Measurements from ENCODE around the gene OXCT1. TPM values are rescaled to one million over a fixed set of nuclear protein-coding genes. Genes with fewer than 3 reads are reported as not detected.
"Not testable (repeated sequence)": the region's sequence is repeated elsewhere in the genome, so short reads cannot be mapped to it uniquely, and the experiment has no call there.

The OXCT1 gene
- total RNA-seq, 1 donor from 2014 or later = 154 TPM

DNA sequence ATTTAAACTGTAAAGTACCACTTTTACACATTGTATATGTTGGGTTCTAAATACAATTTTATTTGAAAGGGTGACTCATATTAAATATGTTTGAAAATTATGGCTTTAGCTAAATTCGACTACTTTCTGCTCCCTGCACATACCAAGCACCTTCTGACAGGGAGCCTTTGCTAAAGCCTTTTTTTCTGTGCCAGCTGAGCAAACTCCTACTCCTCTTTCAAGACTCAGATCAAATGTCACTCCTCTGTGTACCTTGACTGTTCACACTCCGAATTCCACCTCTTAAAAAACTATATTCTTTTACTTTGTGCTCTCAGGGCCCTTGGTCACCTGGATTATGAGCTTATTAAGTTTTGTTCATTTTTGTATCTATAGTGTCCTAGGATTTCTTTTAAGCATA is 6.5 kb upstream of the OXCT1 start:
- ATAC-seq (no peak), DNase-seq (no peak)
- intact Hi-C loops (cut with micrococcal nuclease) = no loop called here

DNA sequence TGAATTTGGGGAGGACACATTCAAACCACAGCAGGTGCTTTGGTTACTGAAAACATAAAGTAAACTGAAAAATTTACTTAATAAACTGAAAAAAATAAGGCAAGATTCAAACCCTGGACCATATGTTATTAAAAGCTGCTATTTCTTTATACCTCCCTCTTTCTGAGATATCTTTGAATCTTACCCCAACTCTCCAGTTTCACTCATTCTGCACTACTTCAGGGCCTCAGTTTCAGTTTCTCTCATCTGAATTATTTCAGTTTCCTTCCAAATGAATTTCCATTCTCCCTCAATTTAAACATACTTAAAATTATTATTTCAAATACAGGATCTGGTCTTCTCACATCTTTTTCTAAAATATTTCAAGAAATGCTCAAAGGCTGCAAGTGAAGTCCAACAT is 4.9 kb upstream of the OXCT1 start:
- DNase-seq (no peak), ATAC-seq (no peak)
- intact Hi-C loops (cut with micrococcal nuclease) = no loop called here

DNA sequence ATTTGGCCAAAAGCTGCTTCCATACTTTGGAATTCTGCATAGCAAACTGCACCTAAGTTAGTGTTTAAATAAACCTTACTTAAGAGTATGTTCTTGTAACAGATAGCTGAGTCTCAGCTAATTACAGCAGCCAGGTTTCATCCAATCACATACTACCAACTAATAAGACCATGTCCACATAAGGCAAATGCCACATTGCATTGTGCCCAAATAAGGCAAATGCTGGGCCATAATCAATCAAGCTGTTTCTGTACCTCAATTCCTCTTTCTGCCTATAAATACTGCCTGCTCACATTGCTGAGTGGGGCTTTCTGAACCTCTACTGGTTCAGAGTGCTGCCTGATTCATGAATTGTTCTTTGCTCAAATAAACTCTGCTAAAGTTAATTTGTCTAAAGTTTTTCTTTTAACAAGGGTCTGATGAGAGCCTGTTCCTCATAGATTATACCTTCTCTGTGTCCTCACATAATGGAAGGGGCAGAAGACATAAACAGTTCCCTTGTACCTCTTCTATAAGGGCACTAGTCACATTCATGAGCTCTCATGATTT is 4.4 kb upstream of the OXCT1 start:
- DNase-seq (no peak), ATAC-seq (no peak)
- intact Hi-C loops (cut with micrococcal nuclease) = no loop called here

DNA sequence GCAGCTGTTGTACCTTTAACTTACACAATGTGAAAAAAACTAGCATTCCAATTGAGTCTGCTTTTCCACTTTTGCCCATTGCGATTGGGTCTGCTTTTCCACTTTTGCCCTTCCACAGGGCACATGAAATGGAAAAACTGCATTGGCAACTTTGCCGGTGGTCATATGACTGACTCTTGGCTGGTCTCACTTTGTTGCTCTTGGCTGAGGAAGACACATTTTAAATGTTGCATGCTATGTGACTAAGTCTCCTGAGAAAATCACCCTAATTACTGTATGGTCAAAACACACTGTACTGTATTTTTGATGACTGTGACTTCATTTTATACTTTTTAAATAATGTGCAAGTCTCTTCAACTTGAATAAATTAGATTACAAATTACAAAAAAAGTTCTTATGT is 1.6 kb upstream of the OXCT1 start:
- intact Hi-C loops (cut with micrococcal nuclease) = no loop called here
- DNase-seq = no peak
- ATAC-seq = no peak

DNA sequence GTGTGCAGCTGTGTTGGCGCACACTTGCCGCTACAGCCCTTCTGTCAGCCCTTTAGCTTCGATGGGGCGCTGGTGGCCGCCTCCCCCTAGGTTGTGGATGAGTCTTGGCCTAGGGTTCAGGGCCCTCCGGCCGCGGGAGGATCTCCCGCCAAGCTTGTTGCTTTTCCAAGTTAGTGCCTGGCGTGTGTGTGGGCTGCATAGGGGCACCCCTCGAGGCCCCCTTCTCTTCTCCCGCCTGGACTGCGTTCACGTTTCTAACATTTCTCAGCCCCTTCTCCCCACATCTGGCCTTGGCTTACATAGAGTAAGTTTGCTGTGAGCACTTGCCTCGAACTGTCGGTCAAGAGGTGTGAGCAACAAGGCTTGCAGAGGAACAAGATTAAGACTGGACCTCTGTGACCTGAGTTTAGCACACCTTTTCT is 413 bp upstream of the OXCT1 start:
- intact Hi-C loops (cut with micrococcal nuclease) = no loop called here
- no peak for ATAC-seq
- no peak for DNase-seq

DNA sequence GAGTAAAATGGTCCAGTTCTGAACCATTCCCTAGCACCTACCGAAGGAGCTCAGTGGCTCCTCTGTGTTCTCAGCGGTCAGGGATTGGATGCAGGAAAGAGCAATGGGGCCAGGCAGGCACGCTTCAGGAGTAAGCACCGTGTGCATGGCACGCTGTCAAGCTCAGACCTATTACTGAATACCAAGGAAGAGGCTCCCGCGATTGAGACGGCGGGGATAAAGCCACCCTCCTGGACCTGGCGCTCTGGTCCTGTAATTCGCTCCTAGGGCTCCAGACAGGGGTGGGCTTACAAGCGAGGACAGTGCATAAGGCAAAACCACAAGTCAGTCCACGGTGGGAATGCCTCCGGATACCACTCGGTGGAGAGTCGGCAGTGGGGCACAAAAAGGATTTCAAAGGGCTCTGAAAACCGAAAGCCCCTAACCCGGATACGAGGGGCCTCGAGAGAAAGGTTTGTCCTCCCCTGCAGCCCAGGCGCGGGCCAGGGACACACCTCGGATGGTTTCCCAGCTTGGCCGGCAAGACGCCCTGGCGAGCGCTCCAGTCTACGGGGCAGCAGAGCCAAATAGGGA is 988 bp downstream of the OXCT1 start:
- intact Hi-C loops (cut with micrococcal nuclease) = no loop called here
- ATAC-seq = peak; percentile 92
- DNase-seq = peak; percentile 91

DNA sequence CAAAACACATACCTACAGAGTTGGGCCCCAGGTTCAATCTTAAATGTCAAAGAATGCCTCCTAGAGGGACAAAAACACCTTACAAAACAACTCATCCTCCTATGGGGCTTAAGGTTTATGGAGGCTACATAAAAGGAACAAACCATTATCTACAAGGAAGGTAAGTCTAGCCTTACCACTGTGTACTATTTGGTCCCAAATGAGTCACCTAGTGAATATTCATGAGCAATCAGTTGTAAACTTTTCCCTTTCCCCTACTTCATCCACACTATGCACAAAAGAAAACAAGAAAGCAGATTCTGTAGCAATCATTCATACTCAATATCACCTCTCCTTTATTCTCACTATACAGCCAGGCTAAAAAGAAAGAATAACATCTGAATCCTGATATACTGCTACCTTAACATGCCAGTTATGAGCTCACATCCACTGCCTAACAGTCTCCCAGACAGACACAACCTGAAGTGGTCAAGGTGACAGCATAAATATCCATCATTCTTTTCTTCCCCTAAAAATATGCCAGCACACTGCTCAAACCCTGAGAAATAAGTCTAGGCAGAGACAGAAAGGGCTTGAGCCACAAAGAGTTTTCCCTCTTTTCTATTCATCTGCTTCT is 6.2 kb downstream of the OXCT1 start:
- ATAC-seq = no peak
- intact Hi-C loops (cut with micrococcal nuclease) = no loop called here
- no peak for DNase-seq

DNA sequence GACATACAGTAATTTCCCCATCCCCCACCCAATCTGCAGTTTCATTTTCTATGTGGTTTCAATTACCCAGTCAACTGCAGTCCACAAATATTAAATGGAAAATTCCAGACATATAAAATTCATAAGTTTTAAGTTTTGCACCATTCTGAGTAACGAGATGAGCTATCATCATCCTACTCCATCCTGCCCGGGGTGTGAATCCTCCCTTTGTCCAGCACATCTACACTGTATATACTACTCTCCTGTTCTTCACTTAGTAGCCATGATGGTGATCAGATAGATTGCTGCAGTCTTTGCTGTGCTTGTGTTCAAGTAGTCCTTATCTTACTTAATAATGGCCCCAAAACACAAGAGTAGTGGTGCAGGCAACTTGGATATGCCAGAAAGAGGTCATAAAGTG is 11.3 kb downstream of the OXCT1 start:
- ATAC-seq (no peak), DNase-seq (no peak)
- intact Hi-C loops (cut with micrococcal nuclease) = loop anchor here (5.0 to 10.0 kb wide), 3 partner anchors 66 to 906 kb away; partner anchors contain the start of gene FBXO4

DNA sequence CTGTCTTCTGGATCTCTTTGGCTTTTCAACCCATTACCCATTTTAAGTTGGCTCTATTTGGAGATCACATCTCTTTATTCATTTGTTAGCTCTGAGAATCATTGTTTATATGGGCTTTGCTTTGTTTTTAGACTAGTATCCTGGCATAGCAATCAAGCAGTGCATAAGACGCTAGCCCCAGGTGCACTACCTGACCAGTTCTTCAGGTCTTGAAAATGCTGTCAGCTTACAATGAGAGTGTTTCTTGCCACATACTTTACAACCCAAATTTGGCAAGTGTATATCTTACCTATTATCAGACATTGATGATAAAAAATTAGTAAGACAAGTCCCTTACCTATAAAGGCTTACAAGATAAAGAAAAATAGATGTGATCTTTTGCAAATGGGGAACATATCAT is 12.2 kb downstream of the OXCT1 start:
- no peak for DNase-seq
- no peak for ATAC-seq
- intact Hi-C loops (cut with micrococcal nuclease) = loop anchor here (5.0 to 10.0 kb wide), 3 partner anchors 67 to 907 kb away; partner anchors contain the start of gene FBXO4

DNA sequence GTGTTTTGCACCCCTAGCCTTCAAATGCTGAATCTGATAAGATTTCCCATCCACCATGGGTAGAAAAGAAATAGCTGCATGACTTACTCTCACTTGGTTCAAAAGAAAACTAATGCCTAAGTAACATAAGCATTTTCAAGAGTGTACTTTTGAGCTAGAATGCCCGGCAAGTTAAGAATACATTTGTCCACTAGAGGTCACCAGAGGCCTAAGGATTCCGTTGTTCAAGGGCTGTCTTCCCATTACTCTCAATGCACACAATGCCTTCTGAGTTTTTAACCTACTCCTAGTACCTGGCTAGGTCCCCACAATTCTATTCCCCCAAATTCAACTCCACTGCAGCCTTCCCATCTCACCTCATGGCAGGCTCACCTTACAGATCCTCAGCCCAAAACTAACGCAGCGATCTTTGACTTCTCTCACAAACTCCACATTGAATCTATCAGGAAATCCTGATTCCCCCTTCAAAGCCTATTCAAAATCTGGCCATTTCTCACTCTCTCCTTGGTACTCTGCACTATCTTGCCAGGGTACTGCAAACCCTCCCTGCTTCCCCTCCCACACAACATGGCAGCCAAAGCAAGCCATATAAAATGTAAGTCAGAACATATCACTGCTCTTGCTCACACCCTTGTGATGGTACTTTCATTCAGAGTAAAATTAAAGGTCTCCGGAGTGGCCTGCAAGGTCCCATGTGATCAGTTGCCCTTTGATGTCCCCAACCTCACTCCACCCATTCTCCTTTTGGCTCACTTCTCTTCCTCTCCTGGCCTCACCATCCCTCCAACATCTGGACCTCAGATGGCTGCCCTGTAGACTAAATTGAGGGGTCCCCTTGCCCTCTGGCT is 13.4 kb downstream of the OXCT1 start:
- intact Hi-C loops (cut with micrococcal nuclease) = loop anchor here (5.0 to 10.0 kb wide), 3 partner anchors 68 to 908 kb away; partner anchors contain the start of gene FBXO4
- ATAC-seq (peak; percentile 91), DNase-seq (no peak)

DNA sequence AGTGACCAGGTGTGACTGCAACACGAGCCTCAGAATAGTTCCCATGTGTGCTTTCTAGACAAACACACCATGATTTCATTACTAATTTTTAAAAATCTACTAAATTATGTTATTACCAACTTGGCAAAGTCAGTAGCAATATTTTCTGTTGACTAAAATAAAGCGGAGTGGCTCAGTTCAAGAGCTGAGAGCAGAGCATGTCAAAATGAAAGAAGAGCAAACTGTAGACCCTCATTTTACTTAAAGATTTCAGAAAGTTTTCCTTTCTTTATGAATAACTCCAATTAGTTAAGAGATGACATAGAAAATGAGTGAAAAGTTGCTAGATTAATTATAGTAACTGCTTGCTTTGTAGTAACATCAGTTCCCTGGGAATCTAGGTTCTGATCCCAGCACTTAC is 17.9 kb downstream of the OXCT1 start:
- no peak for ATAC-seq
- intact Hi-C loops (cut with micrococcal nuclease) = loop anchor here (10.0 kb wide), 2 partner anchors 73 to 913 kb away; partner anchors contain the start of gene FBXO4
- no peak for DNase-seq

DNA sequence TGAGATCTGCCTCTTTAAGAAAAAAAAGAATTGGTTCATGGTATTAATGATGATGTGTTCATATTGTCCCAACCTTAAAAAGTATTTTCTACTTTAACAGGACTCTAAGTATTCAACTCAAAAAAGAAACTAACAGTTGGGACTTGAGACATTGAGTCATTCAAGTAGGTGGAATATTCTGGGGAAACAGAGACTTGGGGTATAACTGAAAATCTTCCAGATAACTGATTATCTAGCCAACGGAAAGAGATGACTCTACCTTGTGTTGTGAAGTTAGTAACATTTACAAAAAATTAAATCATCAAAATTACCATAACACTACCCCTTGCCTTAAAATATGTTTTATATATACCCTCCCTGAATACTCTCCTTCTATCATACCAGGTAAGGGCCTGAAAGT is 19.1 kb downstream of the OXCT1 start:
- ATAC-seq = no peak
- no peak for DNase-seq
- intact Hi-C loops (cut with micrococcal nuclease) = loop anchor here (10.0 kb wide), 2 partner anchors 74 to 914 kb away; partner anchors contain the start of gene FBXO4

DNA sequence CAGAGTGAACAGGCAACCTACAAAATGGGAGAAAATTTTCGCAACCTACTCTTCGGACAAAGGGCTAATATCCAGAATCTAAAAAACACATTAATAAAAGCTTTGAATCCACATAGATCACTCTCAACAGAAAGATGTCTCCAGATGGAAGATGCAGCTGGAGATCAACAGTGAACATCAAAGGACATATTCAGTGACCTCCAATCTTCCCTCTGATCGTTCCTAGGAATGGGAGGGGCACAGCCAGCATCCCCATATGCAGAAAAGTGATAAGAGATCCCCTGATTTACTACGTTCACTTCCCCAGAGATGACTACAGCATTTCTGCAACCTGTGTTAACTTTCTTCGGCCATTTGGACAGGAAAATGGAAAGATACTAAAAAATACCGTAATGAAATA is 21.2 kb downstream of the OXCT1 start:
- no peak for ATAC-seq
- DNase-seq = no peak
- intact Hi-C loops (cut with micrococcal nuclease) = no loop called here

DNA sequence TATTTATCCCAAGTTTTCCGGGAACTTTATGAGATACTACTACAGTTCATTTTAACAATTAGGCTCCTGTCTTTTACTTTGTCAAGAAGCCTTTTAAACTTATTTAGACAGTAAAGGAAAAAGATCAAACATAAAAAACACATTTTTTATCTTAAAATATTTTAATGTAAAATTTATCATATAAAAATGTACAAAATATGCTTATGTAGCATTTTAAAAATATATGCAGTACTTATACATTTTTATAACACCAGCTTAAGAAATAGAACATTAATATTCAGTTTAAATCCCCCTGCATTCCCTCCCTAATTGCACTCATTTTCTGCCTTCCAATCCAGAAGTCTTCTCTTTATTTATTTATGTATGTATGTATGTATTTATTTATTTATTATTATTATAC is 24.5 kb downstream of the OXCT1 start:
- ATAC-seq; intact Hi-C loops (cut with micrococcal nuclease); DNase-seq: not testable (repeated sequence)

DNA sequence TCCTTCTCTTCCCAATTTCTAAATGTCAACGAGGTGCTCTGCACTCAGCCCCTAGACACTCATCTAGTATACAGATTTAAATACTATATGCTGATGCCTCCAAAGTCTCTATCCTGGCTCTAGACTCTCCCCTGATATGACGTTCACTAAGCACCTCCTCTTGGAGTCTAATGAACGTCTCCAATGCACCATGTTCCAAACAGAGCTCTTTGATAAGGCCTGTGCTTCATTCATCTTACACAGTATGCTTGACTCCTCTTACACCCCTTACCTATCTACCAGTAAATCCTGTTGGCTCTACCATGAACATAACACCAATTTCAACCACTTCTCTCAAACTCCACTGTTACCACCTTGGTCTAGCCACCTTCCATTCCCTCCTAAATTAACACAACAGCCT is 25.7 kb downstream of the OXCT1 start:
- intact Hi-C loops (cut with micrococcal nuclease) = loop anchor here (5.0 kb wide), 1 partner anchor 92 kb away; no protein-coding TSS in a partner anchor
- ATAC-seq = peak; percentile 50

DNA sequence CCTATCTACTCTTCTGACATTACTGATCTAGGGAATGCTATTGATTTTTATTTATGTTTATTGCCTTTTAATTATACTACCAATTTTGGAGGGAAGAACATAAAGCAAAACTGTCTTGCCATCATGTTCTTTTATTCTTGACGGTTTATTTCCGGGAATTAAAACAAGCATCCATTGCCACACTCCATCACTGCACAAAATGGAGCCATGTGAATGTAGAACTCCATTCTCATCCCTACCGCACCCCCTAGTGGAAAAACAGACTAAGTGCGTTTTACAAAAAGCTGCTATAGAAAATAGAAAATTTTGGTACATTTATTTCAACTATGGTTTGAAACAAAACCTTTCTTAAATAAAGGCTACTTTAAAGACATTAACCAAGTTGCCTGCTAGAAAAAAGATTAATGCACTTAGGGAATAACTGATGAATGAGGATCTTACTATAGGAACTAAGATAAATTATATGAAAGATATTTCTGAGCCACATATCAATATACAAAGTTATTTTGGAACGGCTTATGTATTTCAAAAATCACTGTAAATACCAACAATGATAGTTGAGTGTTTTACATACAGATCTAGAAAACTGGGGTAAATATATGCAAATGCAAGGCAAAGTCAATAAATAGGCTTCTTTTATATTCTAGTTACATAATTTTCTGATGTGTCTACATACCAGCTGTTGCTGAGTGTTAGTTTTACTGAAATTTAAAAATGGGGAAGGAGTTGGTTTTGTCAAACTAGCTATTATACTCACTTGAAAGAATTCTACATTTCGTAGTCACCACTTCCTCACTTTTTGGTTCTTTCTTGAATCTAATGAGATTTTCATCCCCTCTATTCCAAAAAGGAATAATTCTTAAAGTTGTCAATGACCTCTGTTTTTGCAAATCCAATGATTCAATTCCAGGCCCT is 26.5 kb downstream of the OXCT1 start:
- intact Hi-C loops (cut with micrococcal nuclease) = loop anchor here (5.0 kb wide), 1 partner anchor 91 kb away; no protein-coding TSS in a partner anchor
- no peak for DNase-seq
- peak; percentile 72 for ATAC-seq

More for the DNA sequence above, 25.7 kb downstream of the OXCT1 start:
- no peak for DNase-seq

DNA sequence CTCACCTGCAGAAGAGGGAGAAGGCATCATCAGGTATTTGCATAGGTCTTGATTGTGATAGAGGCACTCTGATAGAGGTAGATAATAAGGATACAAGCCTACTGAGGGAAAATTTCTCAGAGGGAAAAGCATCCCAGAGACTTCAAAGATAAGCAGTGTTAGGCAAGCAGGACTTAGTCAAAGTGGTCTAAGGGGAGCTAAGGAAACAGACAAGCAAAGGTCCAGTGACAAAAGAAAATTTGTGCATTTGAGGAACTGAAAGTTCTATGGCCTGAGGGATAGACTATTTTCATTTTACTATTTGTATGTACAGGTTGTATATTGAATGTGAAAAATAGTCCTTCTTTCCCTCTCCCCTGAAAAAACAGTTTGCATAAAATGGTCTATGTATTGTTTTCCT is 27.4 kb downstream of the OXCT1 start:
- DNase-seq = no peak
- intact Hi-C loops (cut with micrococcal nuclease) = loop anchor here (5.0 kb wide), 1 partner anchor 90 kb away; no protein-coding TSS in a partner anchor
- no peak for ATAC-seq

DNA sequence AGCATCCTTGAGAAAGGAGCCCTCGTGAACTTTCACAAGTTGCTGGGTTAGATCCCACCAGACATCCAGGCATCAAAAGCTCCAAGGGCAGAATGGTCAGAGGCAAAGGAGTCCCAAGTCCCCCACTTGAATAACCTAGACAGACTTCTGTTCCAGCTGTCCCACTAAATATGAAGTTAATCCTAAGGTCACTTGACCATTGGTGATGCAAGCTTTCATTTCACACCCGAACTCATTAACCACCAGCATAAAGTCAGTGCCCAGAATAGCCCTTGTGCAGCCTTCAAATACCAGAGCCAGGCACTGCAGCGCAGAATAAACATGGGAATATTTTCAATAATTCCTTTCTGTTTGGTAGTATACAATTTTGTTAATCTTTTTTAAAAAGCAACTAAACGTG is 28.9 kb downstream of the OXCT1 start:
- intact Hi-C loops (cut with micrococcal nuclease) = loop anchor here (5.0 kb wide), 1 partner anchor 89 kb away; no protein-coding TSS in a partner anchor
- ATAC-seq = peak; percentile 74
- DNase-seq = no peak

Data from left ventricle myocardium superior (tissue), 1 donor.